PFSK-1 (cell line): ENCODE measurements around the gene IL24.

ENCODE experiments used
- FOXP2 ChIP-seq: optimal IDR thresholded peaks from 2 replicates; pipeline ENCODE3; 2011; ENCODE audit warnings: borderline replicate concordance, control low read depth, inconsistent platforms; ENCODE audit not compliant: insufficient read depth; ENCODE audit errors: extremely low read length, extremely low read depth
- POLR2AphosphoS5 ChIP-seq: IDR thresholded peaks from 2 replicates; pipeline ENCODE4 v1.6.1; 2012; ENCODE audit warnings: low read depth, mild to moderate bottlenecking, control low read depth, low read length, moderate library complexity
- REST ChIP-seq, 2 experiments: IDR thresholded peaks; 2 replicates each; pipeline versions ENCODE4 v1.6.1 to v1.8.0; 2011 to 2012; ENCODE audit warnings: low read depth in 2 of 2, low read length in 2 of 2, control low read depth in 1 of 2, inconsistent platforms in 1 of 2, mild to moderate bottlenecking in 1 of 2, moderate library complexity in 1 of 2; ENCODE audit not compliant: insufficient read depth in 1 of 2
- SIN3A ChIP-seq: IDR thresholded peaks from 2 replicates; pipeline ENCODE4 v1.6.1; 2012; ENCODE audit warnings: mild to moderate bottlenecking, low read length, moderate library complexity, borderline replicate concordance; ENCODE audit not compliant: insufficient read depth
- TAF1 ChIP-seq: IDR thresholded peaks from 2 replicates; pipeline ENCODE4 v1.6.1; 2012; ENCODE audit warnings: low read length, control low read depth, borderline replicate concordance; ENCODE audit not compliant: insufficient read depth

The IL24 gene

GRCh38 chr1:206872139-206872538 is 25.1 kb upstream of the IL24 start:
- TF ChIP-seq FOXP2 (no peak), TAF1 (no peak), POLR2AphosphoS5 (peak; percentile 58; the same call in 1 of the 2 replicates), REST (IDR thresholded peaks at IDR 0.05; ENCODE audit: insufficient read depth in 1 of 2, low read depth in 2 of 2, low read length in 2 of 2) (0 out of 4 replicates have a peak, but pooled peaks of 1 of the 2 experiments have one; percentile 59)

- TF ChIP-seq FOXP2 (no peak), REST (IDR thresholded peaks at IDR 0.05; ENCODE audit: insufficient read depth in 1 of 2, low read depth in 2 of 2, low read length in 2 of 2) (no peak), SIN3A (no peak), POLR2AphosphoS5 (no peak), TAF1 (no peak)
These were observed 23.5 kb upstream of the IL24 start for GRCh38 chr1:206873603-206874188.

GRCh38 chr1:206875752-206876377 is 21.4 kb upstream of the IL24 start:
- TF ChIP-seq SIN3A (no peak), REST (IDR thresholded peaks at IDR 0.05; ENCODE audit: insufficient read depth in 1 of 2, low read depth in 2 of 2, low read length in 2 of 2) (no peak), POLR2AphosphoS5 (no peak), TAF1 (no peak)

- no peak for TF ChIP-seq FOXP2
- TF ChIP-seq SIN3A = no peak
- no peak for TF ChIP-seq POLR2AphosphoS5
These were observed 18.8 kb upstream of the IL24 start for GRCh38 chr1:206878456-206878855.

GRCh38 chr1:206880314-206880713 is 16.9 kb upstream of the IL24 start:
- TF ChIP-seq TAF1 (no peak), REST (IDR thresholded peaks at IDR 0.05; ENCODE audit: insufficient read depth in 1 of 2, low read depth in 2 of 2, low read length in 2 of 2) (no peak), FOXP2 (no peak), SIN3A (no peak), POLR2AphosphoS5 (no peak)
